HCT116 (cell line): ENCODE measurements around the gene SLC25A13. TPM values are rescaled to one million over a fixed set of nuclear protein-coding genes. Genes with fewer than 3 reads are reported as not detected.

Source experiments
- ATAC-seq: fragments of 200-7000 bp; cut with Tn5 transposase; 2 replicates; pipeline ENCODE4 v1.9.1; 2020; ENCODE audit warnings: mild to moderate bottlenecking, moderate library complexity
- BruUV-seq: library from RNA; stranded (reverse); fragments of 400-500 nt; replicated peaks from 2 replicates; lab custom pipeline; 2021; lab: Mats Ljungman, UMichigan
- CTCF ChIA-PET: fragments of 300-600 bp; sonication (Branson Sonifier 250); formaldehyde crosslinking; loops from one replicate; lab custom pipeline; 2021; ENCODE audit warnings: antibody characterized with exemption; lab: Charles Lee
- POLR2A ChIA-PET: fragments of 300-600, 350-600 bp; sonication (Branson Sonifier 250); formaldehyde crosslinking; loops from one replicate; lab custom pipeline; 2021; ENCODE audit warnings: antibody characterized with exemption; lab: Charles Lee
- RAD21 ChIA-PET, 2 experiments: fragments of 300-600 bp; sonication (Branson Sonifier 250); formaldehyde crosslinking; loops; one replicate each; lab custom pipeline; 2023; ENCODE audit warnings: low total read pairs in 2 of 2; ENCODE audit not compliant: uncharacterized antibody in 2 of 2, unreplicated experiment in 2 of 2, low non-redundant PET in 1 of 2; lab: Charles Lee
- DNase-seq: peaks from one replicate; pipeline ENCODE4 v3.0.0-alpha.2; 2010; ENCODE audit warnings: low read depth, low spot score
- H2AFZ ChIP-seq: fragments of 200-600 bp; shearing (Covaris generic), sonication (generic); 2 replicates; pipeline ENCODE4 v1.6.1; 2017; ENCODE audit warnings: low read depth, mixed run types, mixed read lengths, antibody characterized with exemption, low read length; ENCODE audit not compliant: poor library complexity, severe bottlenecking
- H3K27ac ChIP-seq: 2 replicates; pipeline ENCODE4 v1.5.1; 2012; ENCODE audit warnings: low read depth, low read length
- H3K27me3 ChIP-seq: fragments of 200-600 bp; sonication (generic); 2 replicates; pipeline ENCODE4 v1.6.1; 2016; ENCODE audit warnings: mixed run types, low read length, mixed read lengths; ENCODE audit not compliant: insufficient read depth
- H3K36me3 ChIP-seq, 2 experiments: fragments of 200-500 bp in 1 of 2; fragments of 200-600 bp in 1 of 2; sonication (Bioruptor generic) in 1 of 2; sonication (generic) in 1 of 2; 2 replicates each; pipeline versions ENCODE4 v1.5.1 to v1.6.1; 2014 to 2016; ENCODE audit warnings: low read length in 2 of 2, inconsistent platforms in 1 of 2, mixed read lengths in 1 of 2, mixed run types in 1 of 2; ENCODE audit not compliant: insufficient read depth in 2 of 2, control insufficient read depth in 1 of 2
- H3K4me1 ChIP-seq, 2 experiments: fragments of 200-600 bp in 1 of 2; sonication (generic) in 1 of 2; 2 replicates each; pipeline versions ENCODE4 v1.5.1 to v1.6.1; 2012 to 2017; ENCODE audit warnings: low read length in 2 of 2, inconsistent platforms in 1 of 2, mild to moderate bottlenecking in 1 of 2, mixed read lengths in 1 of 2, mixed run types in 1 of 2, moderate library complexity in 1 of 2; ENCODE audit not compliant: insufficient read depth in 2 of 2, control insufficient read depth in 1 of 2
- H3K4me2 ChIP-seq: fragments of 200-600 bp; sonication (generic); 2 replicates; pipeline ENCODE4 v1.6.1; 2017; ENCODE audit warnings: mixed run types, low read length, mixed read lengths
- H3K4me3 ChIP-seq, 2 experiments: fragments of 200-600 bp in 1 of 2; sonication (generic) in 1 of 2; replicated peaks in 1 of 2; 2 replicates each; pipeline ENCODE4 v1.5.1; 2011 to 2016; ENCODE audit warnings: low read length in 2 of 2, control low read depth in 1 of 2, low read depth in 1 of 2, mild to moderate bottlenecking in 1 of 2, mixed read lengths in 1 of 2, mixed run types in 1 of 2
- H3K79me2 ChIP-seq: fragments of 200-600 bp; sonication (generic); 2 replicates; pipeline ENCODE4 v1.6.1; 2017; ENCODE audit warnings: mild to moderate bottlenecking, mixed run types, low read length, moderate library complexity, mixed read lengths; ENCODE audit not compliant: insufficient read depth
- H3K9ac ChIP-seq: fragments of 200-600 bp; sonication (generic); 2 replicates; pipeline ENCODE4 v1.6.1; 2016; ENCODE audit warnings: low read length, mixed read lengths
- H3K9me2 ChIP-seq: fragments of 200-600 bp; sonication (generic), shearing (Covaris generic); 2 replicates; pipeline ENCODE4 v1.6.1; 2017; ENCODE audit warnings: mixed run types, mild to moderate bottlenecking, moderate library complexity; ENCODE audit not compliant: insufficient read depth
- H3K9me3 ChIP-seq, 2 experiments: fragments of 200-500 bp in 1 of 2; fragments of 200-600 bp in 1 of 2; sonication (Bioruptor generic) in 1 of 2; sonication (generic) in 1 of 2; 2 replicates each; pipeline ENCODE4 v1.6.1; 2014 to 2017; ENCODE audit warnings: low read length in 2 of 2, mixed read lengths in 2 of 2, inconsistent platforms in 1 of 2, low read depth in 1 of 2, mild to moderate bottlenecking in 1 of 2, mixed run types in 1 of 2, moderate library complexity in 1 of 2; ENCODE audit not compliant: control insufficient read depth in 1 of 2, insufficient read depth in 1 of 2
- H4K20me1 ChIP-seq: fragments of 200-600 bp; sonication (generic), shearing (Covaris generic); 2 replicates; pipeline ENCODE4 v1.6.1; 2017; ENCODE audit warnings: mixed run types, mild to moderate bottlenecking, moderate library complexity; ENCODE audit not compliant: insufficient read depth
- CEBPB ChIP-seq: IDR thresholded peaks from 2 replicates; pipeline ENCODE4 v1.6.1; 2012; ENCODE audit warnings: low read depth
- CTCF ChIP-seq, 3 experiments: fragments of 200-600 bp in 1 of 3; sonication (generic) in 1 of 3; IDR thresholded peaks in 2 of 3; conservative IDR thresholded peaks in 1 of 3; 2 replicates each; pipeline ENCODE4 v1.5.1; 2012 to 2017; ENCODE audit warnings: low read depth in 2 of 3, low read length in 2 of 3, antibody characterized with exemption in 1 of 3, borderline replicate concordance in 1 of 3, control low read depth in 1 of 3, mild to moderate bottlenecking in 1 of 3, mixed read lengths in 1 of 3, mixed run types in 1 of 3, moderate library complexity in 1 of 3; ENCODE audit not compliant: insufficient read depth in 1 of 3
- EGR1 ChIP-seq: IDR thresholded peaks from 2 replicates; pipeline ENCODE4 v1.6.1; 2012; ENCODE audit warnings: low read depth
- ELF1 ChIP-seq: IDR thresholded peaks from 2 replicates; pipeline ENCODE4 v1.6.1; 2012; ENCODE audit warnings: low read depth, borderline replicate concordance
- EZH2phosphoT487 ChIP-seq: fragments of 200-600 bp; IDR thresholded peaks from 2 replicates; pipeline ENCODE4 v1.6.1; 2018; ENCODE audit warnings: antibody characterized with exemption, borderline replicate concordance
- FOSL1 ChIP-seq: IDR thresholded peaks from 2 replicates; pipeline ENCODE4 v1.6.1; 2012; ENCODE audit warnings: low read depth
- JUND ChIP-seq: IDR thresholded peaks from 2 replicates; pipeline ENCODE4 v1.6.1; 2012
- POLR2A ChIP-seq: IDR thresholded peaks from 2 replicates; pipeline ENCODE4 v1.7.0; 2011; ENCODE audit warnings: borderline replicate concordance; ENCODE audit not compliant: insufficient read depth, insufficient read length; ENCODE audit errors: extremely low read depth
- SIN3A ChIP-seq: IDR thresholded peaks from 2 replicates; pipeline ENCODE4 v1.6.1; 2012; ENCODE audit warnings: low read depth
- SP1 ChIP-seq: IDR thresholded peaks from 2 replicates; pipeline ENCODE4 v1.6.1; 2012; ENCODE audit warnings: low read depth
- TCF7L2 ChIP-seq: IDR thresholded peaks from 2 replicates; pipeline ENCODE4 v1.7.0; 2011; ENCODE audit warnings: borderline replicate concordance, inconsistent platforms; ENCODE audit not compliant: insufficient read depth, insufficient read length; ENCODE audit errors: extremely low read depth
- ZFX ChIP-seq: fragments of 450-650 bp; IDR thresholded peaks from 2 replicates; pipeline ENCODE4 v1.6.1; 2017
- ZNF274 ChIP-seq: fragments of 200-500 bp; sonication (Bioruptor generic); IDR thresholded peaks from 2 replicates; pipeline ENCODE4 v1.6.1; 2014; ENCODE audit warnings: mild to moderate bottlenecking, low read depth, low read length, inconsistent platforms
- intact Hi-C: fragments of 100-400 bp; cut with micrococcal nuclease; formaldehyde crosslinking; loops from 2 replicates; pipeline ENCODE4 v1.10.0; 2022
- total RNA-seq: library from RNA; stranded (reverse); gene quantifications from one replicate; pipeline ENCODE4 v1.2.1, GENCODE V29; 2021; ENCODE audit not compliant: unreplicated experiment
- TF ChIP-seq, protein P1 (sequence below): IDR thresholded peaks from 2 replicates; pipeline ENCODE4 v1.6.1; 2011; ENCODE audit warnings: mild to moderate bottlenecking, low read length, moderate library complexity; ENCODE audit not compliant: insufficient replicate concordance; ENCODE audit errors: extremely low read depth
- TF ChIP-seq, protein P2 (sequence below): IDR thresholded peaks from 2 replicates; pipeline ENCODE4 v1.6.1; 2012

The SLC25A13 gene
- total RNA-seq, 1 experiment from 2014 or later, result 19.3 TPM

DNA sequence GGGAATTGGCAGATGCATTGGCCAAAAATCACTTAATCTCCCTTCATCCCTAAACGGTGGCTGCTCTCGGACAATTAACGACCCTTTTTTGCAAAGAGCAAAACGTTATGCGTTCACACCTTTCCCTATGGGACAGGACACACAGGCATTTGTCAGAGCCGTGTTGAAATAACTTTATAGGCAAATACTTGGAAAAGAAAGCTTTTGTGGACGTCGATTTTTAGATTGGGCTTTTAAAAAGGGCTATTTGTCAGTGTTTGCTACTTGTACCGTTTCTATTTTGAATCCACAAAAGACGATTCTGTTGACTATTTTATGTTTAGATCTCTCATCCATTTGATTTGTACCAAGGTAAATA lies 245.6 kb downstream of the SLC25A13 start:
- BruUV-seq, result no TSS peak
- RAD21 ChIA-PET, result no interaction called here
- H3K4me2 ChIP-seq, result no peak overlapping the region
- no peaks in the 10 kb centered on the region for H3K9me2 ChIP-seq
- ATAC-seq (no peak), DNase-seq (no peak)
- H3K27me3 ChIP-seq, result peaks cover 64% of the 10 kb centered on the region
- H3K4me3 ChIP-seq, result no peak overlapping the region
- CTCF ChIA-PET, result interaction anchor here (1.1 to 1.5 kb wide), 3 partner anchors 157 to 951 kb away, joined by 3 to 8 read pairs (median 5); no protein-coding TSS in a partner anchor
- POLR2A ChIA-PET, result no interaction called here
- intact Hi-C loops, result no loop called here
- H3K79me2 ChIP-seq, result no peaks in the 10 kb centered on the region
- H2AFZ ChIP-seq, result no peak overlapping the region
- no peak overlapping the region for H3K9ac ChIP-seq
- no peak overlapping the region for H3K27ac ChIP-seq
- H3K4me1 ChIP-seq, result 0 out of 4 replicates have a peak, but pooled peaks cover 0 to 4% of the 10 kb centered on the region in 2 experiments
- H3K9me3 ChIP-seq, result no peaks in the 10 kb centered on the region
- no peaks in the 10 kb centered on the region for H3K36me3 ChIP-seq
- no peak for TF ChIP-seq POLR2A
- TF ChIP-seq ZFX, result no peak
- no peak for TF ChIP-seq TCF7L2
- TF ChIP-seq FOSL1, result no peak
- TF ChIP-seq EZH2phosphoT487, result no peak
- TF ChIP-seq SP1, result no peak
- H4K20me1 ChIP-seq, result no peaks in the 10 kb centered on the region

DNA sequence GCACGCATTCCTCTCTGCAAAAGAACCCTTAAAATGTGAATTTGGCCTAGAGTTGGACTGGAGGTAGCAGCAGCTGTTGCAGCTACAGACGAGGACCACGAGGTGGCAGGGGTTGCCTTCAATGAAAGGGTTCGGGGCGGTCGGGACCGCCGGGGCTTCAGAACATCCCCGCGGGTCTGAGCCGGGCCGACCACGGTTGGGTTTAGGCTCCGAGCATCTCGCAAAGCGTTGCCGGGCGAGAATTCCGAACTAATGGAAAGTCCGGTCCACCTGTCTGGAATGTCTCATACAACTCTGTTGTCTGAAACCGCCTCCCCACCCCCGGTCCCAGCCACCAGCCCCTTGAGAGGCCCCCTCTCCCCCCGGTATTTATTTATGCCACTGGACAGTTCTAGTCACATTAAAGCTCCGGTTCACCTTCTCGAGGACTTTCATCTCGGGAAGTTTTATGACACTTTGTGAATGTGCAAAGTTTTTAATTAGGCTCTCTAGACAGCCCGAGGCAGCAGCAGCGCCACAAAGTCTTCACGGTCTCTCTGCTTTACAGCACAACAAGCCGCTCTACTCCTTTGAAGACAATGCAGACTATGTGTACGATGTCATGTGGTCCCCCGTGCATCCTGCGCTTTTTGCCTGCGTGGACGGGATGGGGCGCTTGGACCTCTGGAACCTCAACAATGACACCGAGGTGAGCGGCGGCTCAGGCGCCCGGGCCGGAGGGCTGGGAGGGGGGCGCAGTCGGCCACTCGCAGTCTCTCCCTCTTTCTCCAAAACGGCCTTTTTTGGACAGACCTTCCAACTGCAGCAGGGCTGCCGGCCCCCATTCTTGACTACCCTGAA lies 246.2 kb downstream of the SLC25A13 start:
- H3K4me1 ChIP-seq, result 0 out of 4 replicates have a peak, but pooled peaks cover 0 to 4% of the 10 kb centered on the region in 2 experiments
- CTCF ChIA-PET, result interaction anchor here (1.3 kb wide), 1 partner anchor 952 kb away, joined by 5 read pairs; no protein-coding TSS in a partner anchor
- POLR2A ChIA-PET, result no interaction called here
- BruUV-seq, result no TSS peak
- H2AFZ ChIP-seq, result peak overlapping the region; percentile 29
- peak; percentile 8 for DNase-seq
- no peaks in the 10 kb centered on the region for H4K20me1 ChIP-seq
- peak overlapping the region; percentile 28 for H3K4me2 ChIP-seq
- no peak overlapping the region for H3K4me3 ChIP-seq
- H3K36me3 ChIP-seq, result no peaks in the 10 kb centered on the region
- no peaks in the 10 kb centered on the region for H3K9me2 ChIP-seq
- no peaks in the 10 kb centered on the region for H3K9me3 ChIP-seq
- peaks cover 68% of the 10 kb centered on the region for H3K27me3 ChIP-seq
- RAD21 ChIA-PET, result interaction anchor here (1.0 kb wide), 2 partner anchors 952 kb away, joined by 3 to 4 read pairs; no protein-coding TSS in a partner anchor
- intact Hi-C loops, result loop anchor here (1.0 to 2.0 kb wide), 2 partner anchors 339 to 952 kb away; no protein-coding TSS in a partner anchor
- H3K27ac ChIP-seq, result no peak overlapping the region
- no peak overlapping the region for H3K9ac ChIP-seq
- no peaks in the 10 kb centered on the region for H3K79me2 ChIP-seq
- ATAC-seq, result peak; percentile 97
- TF ChIP-seq SP1 (no peak), SIN3A (no peak), POLR2A (no peak), ELF1 (no peak), JUND (no peak), ZNF274 (no peak), CEBPB (no peak), EGR1 (no peak), CTCF (IDR thresholded peaks at IDR 0.05 in 2 of 3, conservative IDR thresholded peaks at IDR 0.05 in 1 of 3; ENCODE audit: borderline replicate concordance in 1 of 3, insufficient read depth in 1 of 3, low read depth in 2 of 3, low read length in 2 of 3) (peak; percentile 43 to 82 (median 76); a peak in 5 of 6 replicates), TCF7L2 (peak; percentile 18)
- TF ChIP-seq, protein P1, sequence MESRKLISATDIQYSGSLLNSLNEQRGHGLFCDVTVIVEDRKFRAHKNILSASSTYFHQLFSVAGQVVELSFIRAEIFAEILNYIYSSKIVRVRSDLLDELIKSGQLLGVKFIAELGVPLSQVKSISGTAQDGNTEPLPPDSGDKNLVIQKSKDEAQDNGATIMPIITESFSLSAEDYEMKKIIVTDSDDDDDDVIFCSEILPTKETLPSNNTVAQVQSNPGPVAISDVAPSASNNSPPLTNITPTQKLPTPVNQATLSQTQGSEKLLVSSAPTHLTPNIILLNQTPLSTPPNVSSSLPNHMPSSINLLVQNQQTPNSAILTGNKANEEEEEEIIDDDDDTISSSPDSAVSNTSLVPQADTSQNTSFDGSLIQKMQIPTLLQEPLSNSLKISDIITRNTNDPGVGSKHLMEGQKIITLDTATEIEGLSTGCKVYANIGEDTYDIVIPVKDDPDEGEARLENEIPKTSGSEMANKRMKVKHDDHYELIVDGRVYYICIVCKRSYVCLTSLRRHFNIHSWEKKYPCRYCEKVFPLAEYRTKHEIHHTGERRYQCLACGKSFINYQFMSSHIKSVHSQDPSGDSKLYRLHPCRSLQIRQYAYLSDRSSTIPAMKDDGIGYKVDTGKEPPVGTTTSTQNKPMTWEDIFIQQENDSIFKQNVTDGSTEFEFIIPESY, result no peak
- TF ChIP-seq, protein P2, sequence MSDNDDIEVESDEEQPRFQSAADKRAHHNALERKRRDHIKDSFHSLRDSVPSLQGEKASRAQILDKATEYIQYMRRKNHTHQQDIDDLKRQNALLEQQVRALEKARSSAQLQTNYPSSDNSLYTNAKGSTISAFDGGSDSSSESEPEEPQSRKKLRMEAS, result no peak
